GM23338 (cell line): Measurements from ENCODE around the gene TIMM50. TPM values are rescaled to one million over a fixed set of nuclear protein-coding genes. Genes with fewer than 3 reads are reported as not detected.

Experiments used
- ATAC-seq: fragments of 200-7000 bp; cut with Tn5 transposase; 3 replicates; pipeline ENCODE4 v1.9.1; 2020
- DNase-seq: peaks from one replicate; pipeline ENCODE4 v3.0.0-alpha.2; 2015; ENCODE audit warnings: low spot score
- H2AFZ ChIP-seq: fragments of 200-600 bp; sonication (generic); 2 replicates; pipeline ENCODE4 v1.8.0; 2016; ENCODE audit warnings: antibody characterized with exemption, mild to moderate bottlenecking, moderate library complexity
- H3F3A ChIP-seq: fragments of 200-600 bp; sonication (generic); replicated peaks from 2 replicates; pipeline ENCODE4 v1.8.0; 2017; ENCODE audit warnings: antibody characterized with exemption, mixed run types, low read depth
- H3K27ac ChIP-seq: fragments of 200-600 bp; sonication (generic); 2 replicates; pipeline ENCODE4 v1.6.1; 2016; ENCODE audit warnings: low read depth
- H3K27me3 ChIP-seq: fragments of 200-600 bp; sonication (generic); 2 replicates; pipeline ENCODE4 v1.8.0; 2016; ENCODE audit warnings: mild to moderate bottlenecking, mixed run types, moderate library complexity; ENCODE audit not compliant: insufficient read depth
- H3K36me3 ChIP-seq: fragments of 200-600 bp; sonication (generic); 2 replicates; pipeline ENCODE4 v1.8.0; 2016; ENCODE audit warnings: mild to moderate bottlenecking; ENCODE audit not compliant: insufficient read depth
- H3K4me1 ChIP-seq: fragments of 200-600 bp; sonication (generic); 2 replicates; pipeline ENCODE4 v1.8.0; 2016; ENCODE audit warnings: mild to moderate bottlenecking, moderate library complexity; ENCODE audit not compliant: insufficient read depth
- H3K4me2 ChIP-seq: fragments of 200-600 bp; sonication (generic); 2 replicates; pipeline ENCODE4 v1.7.1; 2017; ENCODE audit warnings: mixed run types
- H3K4me3 ChIP-seq: fragments of 200-600 bp; sonication (generic); 2 replicates; pipeline ENCODE4 v1.6.1; 2016; ENCODE audit warnings: mixed run types
- H3K79me2 ChIP-seq: fragments of 200-600 bp; sonication (generic); replicated peaks from 2 replicates; pipeline ENCODE4 v1.8.0; 2017; ENCODE audit warnings: mild to moderate bottlenecking; ENCODE audit not compliant: insufficient read depth
- H3K9me2 ChIP-seq: fragments of 200-600 bp; sonication (generic); 2 replicates; pipeline ENCODE4 v1.8.0; 2017; ENCODE audit not compliant: insufficient read depth
- H4K20me1 ChIP-seq: fragments of 200-600 bp; sonication (generic); replicated peaks from 2 replicates; pipeline ENCODE4 v1.8.0; 2017; ENCODE audit warnings: mild to moderate bottlenecking; ENCODE audit not compliant: insufficient read depth
- H3K27ac Mint-ChIP-seq: 2 replicates; pipeline ENCODE4 v1.8.0; 2020; ENCODE audit warnings: inconsistent platforms, mild to moderate bottlenecking, moderate library complexity, mixed read lengths
- H3K27me3 Mint-ChIP-seq: 3 replicates; pipeline ENCODE4 v1.8.0; 2022; ENCODE audit warnings: low read depth, mild to moderate bottlenecking, moderate library complexity, mixed read lengths, inconsistent platforms; ENCODE audit not compliant: insufficient read depth, poor library complexity
- H3K36me3 Mint-ChIP-seq: 3 replicates; pipeline ENCODE4 v1.8.0; 2021; ENCODE audit warnings: low read depth, mild to moderate bottlenecking, inconsistent platforms, moderate library complexity, mixed read lengths
- H3K4me1 Mint-ChIP-seq: 3 replicates; pipeline ENCODE4 v1.8.0; 2020; ENCODE audit warnings: mild to moderate bottlenecking, inconsistent platforms, mixed read lengths
- H3K4me3 Mint-ChIP-seq: 3 replicates; pipeline ENCODE4 v1.8.0; 2021; ENCODE audit warnings: moderate library complexity, mild to moderate bottlenecking, inconsistent platforms, mixed read lengths
- H3K9me3 Mint-ChIP-seq: 3 replicates; pipeline ENCODE4 v1.8.0; 2020; ENCODE audit warnings: moderate library complexity, mild to moderate bottlenecking, inconsistent platforms, mixed read lengths
- CREB1 ChIP-seq: fragments of 250-450 bp; sonication (Bioruptor Pico); IDR thresholded peaks from 2 replicates; pipeline ENCODE4 v1.5.0; 2020; ENCODE audit warnings: low read depth, mild to moderate bottlenecking, moderate library complexity
- CTCF ChIP-seq, 2 experiments: fragments of 200-600 bp in 1 of 2; sonication (generic) in 1 of 2; conservative IDR thresholded peaks; 2 replicates each; pipeline versions ENCODE4 v1.5.1 to v1.6.1; 2016 to 2017; ENCODE audit warnings: antibody characterized with exemption in 2 of 2, low read depth in 2 of 2, mild to moderate bottlenecking in 2 of 2, moderate library complexity in 1 of 2
- ETS1 ChIP-seq: IDR thresholded peaks from 2 replicates; pipeline ENCODE4 v1.6.1; 2016; ENCODE audit warnings: antibody characterized with exemption
- EZH2 ChIP-seq: fragments of 200-600 bp; sonication (generic); IDR thresholded peaks from one replicate; pipeline ENCODE4 v1.8.0; 2017; ENCODE audit warnings: antibody characterized with exemption, mild to moderate bottlenecking, low read depth; ENCODE audit not compliant: unreplicated experiment
- EZH2phosphoT487 ChIP-seq: fragments of 200-600 bp; sonication (generic); IDR thresholded peaks from one replicate; pipeline ENCODE4 v1.8.1; 2018; ENCODE audit warnings: antibody characterized with exemption; ENCODE audit not compliant: unreplicated experiment
- JUNB ChIP-seq: IDR thresholded peaks from one replicate; pipeline ENCODE4 v1.6.1; 2016; ENCODE audit warnings: antibody characterized with exemption; ENCODE audit not compliant: unreplicated experiment
- NANOG ChIP-seq: IDR thresholded peaks from 2 replicates; pipeline ENCODE4 v1.6.1; 2016; ENCODE audit warnings: antibody characterized with exemption, borderline replicate concordance
- POLR2AphosphoS5 ChIP-seq: IDR thresholded peaks from 2 replicates; pipeline ENCODE4 v1.6.1; 2016; ENCODE audit warnings: antibody characterized with exemption, low read depth
- REST ChIP-seq: IDR thresholded peaks from one replicate; pipeline ENCODE4 v1.6.1; 2018; ENCODE audit warnings: antibody characterized with exemption; ENCODE audit not compliant: unreplicated experiment
- STAT1 ChIP-seq: IDR thresholded peaks from one replicate; pipeline ENCODE4 v1.6.1; 2016; ENCODE audit warnings: antibody characterized with exemption; ENCODE audit not compliant: unreplicated experiment
- ZNF114 ChIP-seq: fragments of 250-450 bp; sonication (Bioruptor Pico); IDR thresholded peaks from 2 replicates; pipeline ENCODE4 v1.5.0; 2020; ENCODE audit warnings: mild to moderate bottlenecking, moderate library complexity
- ZNF331 ChIP-seq: fragments of 250-450 bp; sonication (Bioruptor Pico); IDR thresholded peaks from 2 replicates; pipeline ENCODE4 v1.5.0; 2020; ENCODE audit warnings: low read depth, mild to moderate bottlenecking, moderate library complexity
- polyA plus RNA-seq: library from polyadenylated mRNA; unstranded; fragments of >200 nt; fragmentation: Nextera tagmentation; extraction: Ambion mirVana; gene quantifications from 2 replicates; pipeline ENCODE4 v1.2.1, GENCODE V29; 2016
- total RNA-seq: library from RNA; depleted of rRNA; stranded (reverse); fragments of >200 nt; shearing (Covaris generic); gene quantifications from 2 replicates; pipeline ENCODE4 v1.2.3, GENCODE V29; 2014

Gene TIMM50
- total and polyA plus RNA-seq, 2 experiments from 2014 or later = 119 to 139 TPM

GRCh38 chr19:39516270-39516669 lies 35.6 kb downstream of the TIMM50 start (continued):
- no peak for TF ChIP-seq REST
- TF ChIP-seq ETS1 = no peak
- no peak for TF ChIP-seq CTCF (conservative IDR thresholded peaks at IDR 0.05; ENCODE audit: low read depth in 2 of 2)
- TF ChIP-seq ZNF114 (CRISPR knock-in tag) = no peak
- no peak for TF ChIP-seq EZH2
- no peak for TF ChIP-seq JUNB

- Histone ChIP-seq H3F3A (0 out of 2 replicates have a peak, but pooled peaks cover 14% of the 10 kb centered on the region), H4K20me1 (0 out of 2 replicates have a peak, but pooled peaks cover 4% of the 10 kb centered on the region), H3K4me1 (peaks cover 15% of the 10 kb centered on the region; the same call in 1 of the 2 replicates), H3K4me3 (peak overlapping the region; percentile 99; the same call in 1 of the 2 replicates), H2AFZ (no peak overlapping the region), H3K27me3 (peaks cover 17% of the 10 kb centered on the region), H3K79me2 (peaks cover 16% of the 10 kb centered on the region), H3K9me2 (no peaks in the 10 kb centered on the region), H3K27ac (no peak overlapping the region), H3K4me2 (no peak overlapping the region), H3K36me3 (no peaks in the 10 kb centered on the region; the same call in 1 of the 2 replicates)
- H3K36me3 Mint-ChIP-seq = peaks cover 28% of the 10 kb centered on the region
- H3K4me1 Mint-ChIP-seq = peaks cover 25% of the 10 kb centered on the region
- H3K9me3 Mint-ChIP-seq = peaks cover 9% of the 10 kb centered on the region; the same call in 2 of the 3 replicates
- DNase-seq (no peak), ATAC-seq (no peak)
- peak overlapping the region; percentile 88 for H3K4me3 Mint-ChIP-seq
- no peak overlapping the region for H3K27ac Mint-ChIP-seq
- H3K27me3 Mint-ChIP-seq = peaks cover 29% of the 10 kb centered on the region
- TF ChIP-seq ETS1 = no peak
- TF ChIP-seq JUNB = no peak
- no peak for TF ChIP-seq ZNF114 (CRISPR knock-in tag)
- no peak for TF ChIP-seq CREB1 (CRISPR knock-in tag)
- TF ChIP-seq STAT1 = no peak
- TF ChIP-seq POLR2AphosphoS5 = no peak
- no peak for TF ChIP-seq EZH2phosphoT487
- TF ChIP-seq ZNF331 = no peak
- no peak for TF ChIP-seq EZH2
- TF ChIP-seq CTCF (conservative IDR thresholded peaks at IDR 0.05; ENCODE audit: low read depth in 2 of 2) = no peak
- TF ChIP-seq REST = no peak
- TF ChIP-seq NANOG = no peak
Measured at GRCh38 chr19:39517432-39517831, 36.8 kb downstream of the TIMM50 start.
